GM20431 (cell line): Measurements from ENCODE around the gene FTCD.
"Not testable (repeated sequence)": the region's sequence is repeated elsewhere in the genome, so short reads cannot be mapped to it uniquely, and the experiment has no call there.

Experiments used
- in situ Hi-C: fragments of 300-500 bp; cut with MseI, MboI; formaldehyde crosslinking; loops from one replicate; pipeline ENCODE4 v1.15.0; 2020; ENCODE audit warnings: low sequenced_read_pairs; ENCODE audit not compliant: unreplicated experiment

Gene FTCD

DNA sequence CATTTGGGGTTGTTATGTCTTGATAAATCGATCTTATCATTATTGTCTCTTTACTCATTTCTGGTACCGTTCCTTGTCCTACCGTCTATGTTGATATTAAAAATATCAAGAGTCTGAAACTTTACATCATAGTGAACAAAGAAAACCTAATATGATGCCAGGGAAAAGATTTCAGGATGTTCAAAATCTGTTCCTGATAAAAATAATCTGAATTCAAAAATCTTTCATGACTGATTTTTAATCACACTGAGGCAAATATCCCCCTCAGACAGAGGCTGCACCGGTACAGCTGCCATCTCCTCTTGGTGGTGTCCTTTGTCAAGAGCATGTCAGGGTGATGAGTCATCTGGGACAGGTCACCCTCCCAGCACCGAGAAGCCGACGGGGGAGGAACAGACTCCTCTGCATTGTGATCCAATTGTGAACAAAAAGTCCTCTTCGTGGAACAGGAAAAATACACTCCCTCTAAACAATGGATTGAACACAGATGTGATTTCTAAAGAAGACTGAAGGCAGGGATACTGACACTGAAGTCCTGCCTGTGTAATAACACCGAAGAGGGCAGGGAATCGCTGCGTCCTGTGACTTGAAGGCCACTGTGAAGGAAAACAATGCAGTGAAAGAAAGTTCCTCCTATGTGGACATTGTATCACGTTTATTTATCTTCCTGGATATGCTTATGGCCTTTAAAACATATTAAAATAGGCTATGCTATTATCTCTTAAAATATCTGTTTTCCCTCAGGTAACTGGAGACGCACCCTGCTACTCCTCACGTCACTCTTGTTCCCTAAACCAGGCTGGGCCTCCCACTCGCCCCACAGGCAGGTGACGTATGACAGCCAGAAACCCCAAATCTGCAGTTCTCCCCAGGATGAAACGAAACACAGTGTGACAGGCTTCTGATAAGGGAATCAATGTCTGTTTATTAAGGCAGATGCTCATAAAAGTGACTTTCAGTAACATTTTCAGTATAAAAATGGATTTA is 33.1 kb upstream of the FTCD start:
- in situ Hi-C loops = no loop called here

DNA sequence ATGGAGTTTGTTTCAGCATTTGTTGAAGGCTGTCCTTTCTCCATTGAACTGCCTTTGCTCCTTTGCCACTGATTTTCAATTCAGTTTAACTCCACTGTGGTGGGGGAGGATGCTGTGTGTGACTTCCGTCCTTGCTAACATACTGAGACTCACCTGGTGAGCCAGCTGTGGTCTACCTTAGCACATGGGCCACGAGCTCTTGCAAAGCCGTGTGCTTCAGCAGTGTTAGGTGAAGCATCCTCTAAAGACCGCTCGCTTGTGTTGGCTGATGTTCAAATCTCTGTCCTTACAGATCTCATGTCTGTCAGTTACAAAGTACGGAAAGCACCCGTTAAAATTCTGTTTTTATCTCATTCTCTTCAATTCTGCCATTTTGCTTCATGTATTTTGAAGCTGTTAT is 32.4 kb upstream of the FTCD start:
- in situ Hi-C loops = no loop called here

DNA sequence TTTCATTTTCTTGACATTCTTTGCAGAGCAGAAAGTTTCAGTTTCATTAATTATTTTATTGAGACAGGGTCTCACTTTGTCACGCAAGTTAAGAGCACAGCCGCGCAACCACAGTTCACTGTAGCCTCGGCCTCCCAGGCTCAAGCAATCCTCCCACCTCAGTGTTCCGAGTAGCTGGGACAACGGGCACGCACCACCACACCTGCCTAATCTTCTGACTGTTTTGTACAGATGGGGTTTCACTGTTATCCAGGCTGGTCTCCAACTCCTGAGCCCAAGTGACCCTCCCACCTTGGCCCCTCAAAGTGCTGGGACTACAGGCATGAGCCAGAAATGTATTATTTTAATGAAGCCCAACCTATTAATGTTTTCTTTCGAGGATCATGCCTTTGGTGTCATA is 31.9 kb upstream of the FTCD start:
- in situ Hi-C loops = no loop called here

DNA sequence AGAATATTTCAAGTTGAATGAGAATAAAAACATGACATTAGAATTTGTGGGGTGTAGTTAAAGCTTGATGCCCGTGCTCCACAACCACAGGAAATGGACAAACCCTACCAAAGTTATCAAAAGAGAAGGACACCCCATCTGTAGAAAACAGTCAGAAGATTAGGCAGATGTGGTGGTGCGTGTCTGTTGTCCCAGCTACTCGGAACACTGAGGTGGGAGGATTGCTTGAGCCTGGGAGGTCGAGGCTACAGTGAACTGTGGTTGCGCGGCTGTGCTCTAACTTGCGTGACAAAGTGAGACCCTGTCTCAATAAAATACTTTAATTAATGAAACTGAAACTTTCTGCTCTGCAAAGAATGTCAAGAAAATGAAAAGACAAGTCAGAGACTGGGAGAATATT is 30.3 kb upstream of the FTCD start:
- in situ Hi-C loops = no loop called here

DNA sequence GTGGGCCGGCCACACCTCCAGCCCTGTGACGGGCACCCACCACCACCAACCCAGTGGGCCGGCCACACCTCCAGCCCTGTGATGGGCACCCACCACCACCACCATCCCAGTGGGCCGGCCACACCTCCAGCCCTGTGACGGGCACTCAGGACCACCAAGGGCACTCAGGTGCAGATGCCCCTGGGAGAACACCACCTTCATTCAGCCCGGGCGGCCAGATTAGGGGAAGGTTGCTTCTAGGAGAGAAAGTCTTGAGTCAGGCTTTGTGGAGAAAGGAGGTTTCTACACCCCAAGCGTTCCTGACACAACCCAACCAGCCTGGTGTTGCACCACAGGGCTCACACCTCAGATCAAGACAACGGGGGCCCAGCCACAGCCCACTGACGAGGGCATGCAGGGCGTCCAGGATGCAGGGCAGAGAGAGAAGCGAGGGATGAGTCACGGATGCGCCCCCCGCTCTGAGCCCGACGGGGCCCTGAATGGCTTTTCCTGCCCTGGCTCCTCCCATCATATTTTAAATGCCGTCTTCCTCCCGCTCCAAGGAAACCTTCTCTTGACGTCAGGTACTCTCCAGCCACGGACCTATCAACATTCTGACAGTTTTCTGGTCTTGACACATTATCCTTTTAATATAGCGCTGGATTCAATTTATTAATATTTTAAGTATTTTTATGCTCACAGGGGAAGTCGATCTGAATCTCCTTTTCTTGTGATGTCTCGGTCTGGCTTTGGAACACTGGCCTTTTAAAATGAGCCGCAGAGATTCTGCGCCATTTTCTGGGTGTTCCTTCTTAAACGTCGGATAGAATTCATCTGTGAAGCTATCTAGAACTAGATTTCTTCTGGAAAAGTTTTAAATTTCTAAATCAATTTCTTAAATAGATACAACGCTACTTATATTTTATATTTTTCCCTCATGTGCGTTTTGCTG is 29.5 kb upstream of the FTCD start:
- in situ Hi-C loops = no loop called here

DNA sequence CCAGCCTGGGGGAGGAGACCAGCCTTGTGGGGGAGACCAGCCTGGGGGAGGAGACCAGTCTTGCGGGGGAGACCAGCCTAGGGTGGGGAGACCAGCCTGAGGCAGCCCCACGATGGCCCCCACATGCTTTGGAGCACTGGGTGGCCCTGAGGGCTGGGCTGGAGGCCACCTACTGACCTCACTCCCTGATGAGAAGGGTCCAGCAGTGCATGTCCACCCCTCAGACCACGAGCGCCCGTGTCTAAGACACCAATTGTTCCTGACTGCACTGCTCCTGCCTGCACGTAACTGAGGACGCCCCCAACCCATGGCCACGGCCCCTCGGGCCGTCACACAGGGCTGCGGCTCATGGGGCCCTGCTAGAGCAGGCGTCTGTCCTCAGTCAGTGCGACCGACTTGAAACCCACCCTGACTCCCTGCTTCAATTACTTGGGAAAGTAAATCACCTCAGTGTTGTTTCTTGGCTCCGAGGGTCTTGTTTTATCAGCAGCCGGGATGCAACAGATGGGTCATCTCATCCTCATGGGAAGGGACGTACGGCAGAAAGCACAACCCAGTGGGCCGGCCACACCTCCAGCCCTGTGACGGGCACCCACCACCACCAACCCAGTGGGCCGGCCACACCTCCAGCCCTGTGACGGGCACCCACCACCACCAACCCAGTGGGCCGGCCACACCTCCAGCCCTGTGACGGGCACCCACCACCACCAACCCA is 28.7 kb upstream of the FTCD start, which contains the start of gene SPATC1L:
Gene SPATC1L (minus strand): TSS at position 550 of the 715 bp plus-strand sequence. CDS start 1,643 bp downstream, outside the sequence.
- in situ Hi-C loops = no loop called here

DNA sequence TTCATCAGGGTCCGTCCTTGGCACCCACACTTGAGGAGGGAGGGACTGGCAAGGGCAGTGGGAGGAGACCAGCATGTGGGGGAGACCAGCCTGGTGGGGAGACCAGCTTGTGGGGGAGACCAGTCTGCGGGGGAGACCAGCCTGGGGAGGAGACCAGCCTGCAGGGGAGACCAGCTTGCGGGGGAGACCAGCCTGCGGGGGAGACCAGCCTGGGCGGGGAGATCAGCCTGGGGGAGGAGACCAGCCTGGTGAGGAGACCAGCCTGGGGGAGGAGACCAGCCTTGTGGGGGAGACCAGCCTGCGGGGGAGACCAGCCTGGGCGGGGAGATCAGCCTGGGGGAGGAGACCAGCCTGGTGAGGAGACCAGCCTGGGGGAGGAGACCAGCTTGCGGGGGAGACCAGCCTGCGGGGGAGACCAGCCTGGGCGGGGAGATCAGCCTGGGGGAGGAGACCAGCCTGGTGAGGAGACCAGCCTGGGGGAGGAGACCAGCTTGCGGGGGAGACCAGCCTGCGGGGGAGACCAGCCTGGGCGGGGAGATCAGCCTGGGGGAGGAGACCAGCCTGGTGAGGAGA is 28.0 kb upstream of the FTCD start:
- in situ Hi-C loops = not testable (repeated sequence)

DNA sequence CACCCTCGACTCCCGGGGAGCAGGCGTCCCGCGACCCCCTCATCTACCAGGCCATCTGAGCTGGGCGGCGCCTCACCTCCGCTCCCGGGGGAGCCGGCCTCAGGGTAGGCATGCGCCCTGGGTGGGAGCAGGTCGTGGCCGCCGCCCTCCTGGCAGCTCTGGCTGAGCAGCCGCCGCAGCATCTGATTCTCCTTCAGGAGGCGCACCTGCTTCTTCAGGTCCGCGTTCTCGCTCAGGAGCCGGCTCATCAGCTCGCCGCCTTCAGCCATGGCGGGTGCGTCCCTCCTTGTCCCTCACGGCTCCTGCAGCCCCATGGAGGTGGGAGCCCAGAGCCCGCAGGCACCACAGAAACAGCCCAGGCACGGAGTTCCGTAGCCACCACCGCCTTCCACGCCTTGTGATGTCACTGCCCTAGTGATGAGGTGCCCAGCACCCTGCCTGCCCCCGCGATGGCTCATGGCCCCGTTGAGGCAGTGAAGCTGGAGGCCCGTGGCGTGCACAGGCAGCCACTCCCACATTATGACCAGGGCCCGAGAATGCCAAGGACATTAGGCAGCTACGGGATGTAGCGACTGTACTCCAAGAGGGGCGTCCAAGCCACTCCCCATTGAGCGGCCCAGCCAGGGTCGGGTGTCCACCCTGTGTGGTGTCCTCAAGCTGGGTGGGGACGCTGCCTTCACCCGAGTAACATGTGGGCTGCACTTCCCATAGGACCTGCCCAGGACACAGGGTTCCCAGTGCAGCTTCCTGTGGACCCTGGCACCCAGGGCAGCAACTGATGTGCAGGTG is 27.4 kb upstream of the FTCD start:
- in situ Hi-C loops = no loop called here

DNA sequence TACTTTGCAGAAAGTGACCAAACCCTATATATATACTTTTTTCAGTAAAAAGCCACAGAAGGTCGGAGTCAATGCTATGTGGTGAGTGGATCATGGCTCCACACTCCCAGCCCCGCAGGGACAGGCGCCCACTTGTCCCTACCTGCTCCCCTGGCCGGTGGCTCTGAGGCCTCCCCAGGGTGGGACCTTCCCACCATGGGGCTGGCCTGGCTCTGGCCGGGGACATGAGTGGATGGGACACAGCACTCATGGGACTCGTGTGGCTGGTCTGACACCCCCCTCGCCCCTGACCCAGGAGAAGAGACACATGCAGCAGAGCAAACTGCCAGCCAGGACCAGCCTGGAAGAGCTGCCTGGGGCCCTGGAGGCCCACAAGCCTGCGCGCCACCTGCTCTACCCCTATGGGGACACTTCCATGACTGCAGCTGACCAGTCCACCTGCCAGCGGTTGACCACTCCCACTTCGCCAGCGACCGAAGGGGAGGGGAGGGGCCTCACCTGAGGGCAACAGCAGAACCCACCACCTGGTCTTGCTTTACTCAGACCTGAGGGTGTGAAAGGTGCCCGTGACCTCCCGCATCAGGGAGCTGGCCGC is 26.7 kb upstream of the FTCD start:
- in situ Hi-C loops = no loop called here

DNA sequence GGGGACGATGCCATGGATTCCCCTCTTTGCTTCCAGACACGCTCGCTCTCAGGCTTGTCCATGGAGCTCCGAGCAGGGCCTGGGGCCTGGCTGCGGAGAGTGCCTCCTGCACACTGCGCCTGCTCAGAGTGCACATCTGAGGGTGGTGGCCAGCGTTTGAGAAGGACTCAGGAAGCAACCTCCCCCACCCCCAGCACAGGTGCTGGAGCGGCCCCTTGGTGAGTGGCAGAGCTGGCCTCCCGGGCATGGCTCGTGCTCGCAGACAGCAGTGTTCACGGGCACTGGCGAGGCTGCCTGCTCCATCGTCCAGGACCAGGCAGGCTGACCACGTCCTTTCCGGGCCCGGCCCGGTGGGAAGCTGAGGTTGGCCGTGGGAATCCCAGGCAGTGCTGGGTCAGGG is 26.1 kb upstream of the FTCD start:
- in situ Hi-C loops = no loop called here

DNA sequence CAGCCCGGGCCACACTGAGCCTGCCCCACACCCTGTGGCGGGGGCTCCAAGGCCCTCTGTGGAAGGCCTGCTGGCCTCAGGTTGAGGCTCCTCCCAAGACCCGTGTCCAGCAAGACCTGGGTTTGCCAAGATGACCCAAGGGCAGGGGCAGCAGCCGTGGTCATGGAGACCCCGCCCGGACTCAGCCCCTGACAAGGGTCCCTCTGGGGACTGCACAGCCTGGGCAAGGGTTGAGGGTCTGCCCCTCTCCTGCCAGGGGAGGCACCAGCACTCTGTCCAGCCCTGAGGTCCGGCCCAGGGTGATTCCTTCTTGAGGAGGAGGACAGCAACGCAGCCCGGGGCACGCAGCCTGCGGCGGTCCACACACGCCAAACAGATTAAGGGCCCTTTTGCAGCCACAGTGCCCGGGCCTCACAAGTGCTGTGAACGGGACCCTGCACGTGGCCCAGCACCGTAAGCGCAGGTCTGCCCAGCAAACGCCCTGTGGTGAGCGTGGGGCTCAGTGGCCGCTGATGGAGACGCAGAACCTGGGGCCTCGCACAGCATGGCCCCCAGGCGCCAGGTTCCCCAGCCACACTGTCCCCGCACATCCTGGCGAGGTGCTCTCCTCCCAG is 25.5 kb upstream of the FTCD start:
- in situ Hi-C loops = no loop called here

DNA sequence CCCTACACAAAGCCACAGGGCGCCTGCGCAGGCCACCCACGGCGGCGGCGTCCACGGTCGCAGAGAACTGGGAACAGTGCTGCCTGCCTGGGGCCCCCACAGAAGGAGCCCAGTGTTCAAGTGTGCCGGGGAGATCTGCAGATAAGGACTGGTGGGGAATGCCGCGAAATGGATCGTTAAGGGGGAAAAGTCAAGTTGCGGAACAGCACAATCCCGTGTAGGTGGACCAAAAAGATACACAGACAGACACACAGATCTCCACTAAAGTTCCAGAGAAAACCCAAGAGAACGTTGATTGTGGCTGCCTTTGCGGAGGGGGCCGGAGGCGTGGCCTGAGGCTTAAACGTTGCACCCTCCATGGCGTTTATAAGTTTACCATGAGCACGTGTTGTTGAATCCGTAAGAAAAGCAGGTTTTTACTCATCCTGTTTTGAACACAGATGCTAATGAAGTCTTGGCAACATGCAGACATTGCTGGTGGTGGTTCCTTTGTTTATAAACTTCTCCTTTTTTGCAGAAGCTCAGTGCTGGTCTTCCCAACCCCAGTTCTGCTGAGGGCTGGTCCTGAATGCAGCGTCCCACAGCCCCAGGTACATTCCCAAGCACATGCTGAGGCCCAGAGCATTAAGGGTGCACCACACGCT is 24.8 kb upstream of the FTCD start:
- in situ Hi-C loops = no loop called here

DNA sequence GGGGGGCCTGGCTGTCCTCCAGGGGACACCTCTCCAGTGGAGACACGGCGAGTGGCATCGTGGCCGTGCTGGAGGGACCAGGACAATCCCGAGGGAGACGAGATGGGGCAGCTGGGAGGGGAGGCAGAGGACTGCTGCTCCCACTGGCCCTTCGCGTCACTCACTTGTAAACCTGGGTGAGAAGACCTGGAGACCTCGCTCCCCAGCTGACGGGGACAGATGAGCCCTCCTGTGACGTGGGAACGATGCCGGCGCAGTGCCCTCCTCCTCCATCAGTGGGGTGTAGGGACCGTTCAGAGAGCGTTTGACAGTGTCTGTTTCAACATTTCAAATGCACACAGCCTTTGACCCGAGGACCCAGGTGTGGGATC is 24.3 kb upstream of the FTCD start:
- in situ Hi-C loops = no loop called here

DNA sequence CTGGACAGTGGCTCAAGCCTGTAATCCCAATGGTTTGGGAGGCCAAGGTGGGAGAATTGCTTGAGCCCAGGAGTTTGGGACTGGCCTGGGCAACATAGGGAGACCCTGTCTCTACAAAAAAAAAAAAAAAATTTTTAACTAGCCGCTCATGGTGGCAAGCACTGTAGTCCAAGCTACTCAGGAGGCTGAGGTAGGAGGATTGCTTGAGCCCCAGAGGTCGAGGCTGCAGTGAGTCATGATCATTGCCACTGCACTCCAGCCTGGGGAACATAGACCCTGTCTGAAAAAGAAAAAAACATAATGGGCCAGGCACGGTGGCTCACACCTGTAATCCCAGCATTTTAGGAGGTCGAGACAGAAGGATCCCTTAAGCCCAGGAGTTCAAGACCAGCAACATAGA is 23.6 kb upstream of the FTCD start:
- in situ Hi-C loops = no loop called here

DNA sequence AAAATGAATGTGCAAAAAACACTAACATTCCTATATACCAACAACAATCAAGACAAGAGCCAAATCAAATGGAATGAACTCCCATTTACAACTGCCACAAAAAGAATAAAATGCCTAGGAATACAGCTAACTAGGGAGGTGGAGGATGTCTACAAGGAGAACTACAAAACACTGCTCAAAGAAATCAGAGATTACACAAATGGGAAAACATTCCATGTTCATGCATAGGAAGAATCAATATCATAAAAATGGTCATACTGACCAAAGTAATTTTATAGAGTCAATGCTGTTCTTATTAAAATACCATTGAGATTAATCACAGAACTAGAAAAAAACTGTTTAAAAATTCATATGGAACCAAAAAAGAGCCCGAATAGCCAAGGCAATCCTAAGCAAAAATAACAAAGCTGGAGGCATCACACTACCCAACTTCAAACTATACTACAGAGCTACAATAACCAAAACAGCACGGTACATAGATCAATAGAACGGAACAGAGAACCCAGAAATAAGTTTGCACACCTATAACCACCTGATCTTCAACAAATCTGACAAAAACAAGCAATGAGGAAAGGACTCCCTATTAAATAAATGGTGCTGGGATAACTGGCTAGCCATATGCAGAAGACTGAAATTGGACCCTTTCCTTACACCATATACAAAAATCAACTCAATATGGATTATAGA is 21.2 kb upstream of the FTCD start:
- in situ Hi-C loops = not testable (repeated sequence)

DNA sequence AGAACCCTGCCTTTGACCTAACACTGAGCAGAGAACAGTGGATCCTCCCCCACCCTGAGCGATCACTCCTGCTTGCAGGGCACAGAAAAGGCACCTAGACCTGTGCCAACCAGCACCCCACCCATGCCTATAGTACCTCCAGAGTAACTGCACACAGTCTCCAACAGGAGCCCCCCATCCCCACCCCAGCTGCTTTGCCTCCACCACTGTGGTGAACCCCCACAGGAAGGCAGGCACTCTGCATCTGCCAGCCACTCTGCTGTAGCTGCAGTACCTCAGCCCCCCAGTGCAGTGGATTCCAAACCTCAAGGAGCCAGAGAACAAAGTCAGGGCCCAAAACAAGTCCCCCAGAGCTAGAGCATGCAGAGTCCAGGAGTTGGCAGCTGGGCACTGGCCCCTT is 18.2 kb upstream of the FTCD start:
- in situ Hi-C loops = no loop called here

DNA sequence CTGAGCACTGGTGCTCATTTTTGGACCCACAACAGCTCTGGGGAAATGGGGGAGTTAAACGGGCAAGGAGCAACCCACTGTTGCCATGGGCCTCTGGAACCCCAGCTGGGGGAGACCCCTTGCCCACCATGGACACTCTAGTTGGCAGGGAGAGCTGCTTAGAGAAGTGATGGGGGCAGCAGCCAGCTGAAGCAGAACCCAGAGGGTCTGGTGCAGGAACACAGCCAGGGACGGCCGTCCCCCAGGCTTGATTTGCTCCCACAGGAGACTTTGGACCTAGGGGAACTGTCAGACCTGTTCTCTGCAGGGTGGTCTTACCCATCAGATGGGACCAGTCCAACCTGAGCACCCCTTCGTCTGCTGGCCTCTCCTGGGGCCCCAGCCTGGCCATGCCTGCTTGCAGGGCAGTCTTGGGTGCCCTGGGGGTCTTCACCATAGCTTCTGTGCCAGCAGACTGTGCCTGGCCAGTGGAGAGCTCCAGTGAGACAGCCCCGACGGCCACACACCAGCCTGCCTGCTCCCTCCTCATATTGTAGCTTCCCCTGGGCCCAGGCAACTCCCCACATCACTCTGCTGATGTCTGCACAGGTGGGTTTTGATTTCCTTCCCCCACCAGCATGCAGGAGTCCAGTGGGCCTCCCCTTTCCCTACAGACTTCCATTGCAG is 17.6 kb upstream of the FTCD start:
- in situ Hi-C loops = no loop called here
